NCI-H524 treated with DMSO at 0.1 percent for 48 hours (cell line): ENCODE results near the gene TMEM256.

Experiments
- DNase-seq: peaks from one replicate; lab custom pipeline; 2025; lab: John Stamatoyannopoulos, UW

The TMEM256 gene

GRCh38 chr17:7407485-7408251, 3.8 kb upstream of the TMEM256 start, which contains the start of gene NLGN2:
Gene NLGN2, plus strand, starts transcription at chr17:7407845. Its CDS starts 411 bp downstream, at chr17:7408256.
- no peak for DNase-seq

DNA sequence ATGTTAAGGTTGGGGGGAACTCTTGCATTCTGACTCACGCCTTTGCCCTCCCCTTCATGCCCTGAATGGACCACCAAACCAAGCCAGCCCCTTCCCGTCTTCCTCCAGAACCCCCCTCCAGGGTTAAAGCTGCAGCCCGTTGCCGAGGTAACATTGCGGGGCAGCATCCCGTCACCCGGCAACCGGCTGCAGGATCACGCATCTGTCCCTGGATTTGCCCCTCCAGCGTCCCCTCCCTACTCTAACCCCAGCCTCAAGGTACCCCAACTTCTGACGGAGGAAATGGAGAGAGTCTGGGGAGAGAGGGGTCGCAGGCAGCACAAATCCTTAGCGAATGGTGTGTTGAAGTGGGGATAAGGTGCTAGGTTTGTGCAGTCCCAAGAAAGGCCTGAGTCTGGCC, 3.2 kb upstream of the TMEM256 start:
- no peak for DNase-seq

GRCh38 chr17:7406235-7406825, 2.4 kb upstream of the TMEM256 start:
- no peak for DNase-seq

DNA sequence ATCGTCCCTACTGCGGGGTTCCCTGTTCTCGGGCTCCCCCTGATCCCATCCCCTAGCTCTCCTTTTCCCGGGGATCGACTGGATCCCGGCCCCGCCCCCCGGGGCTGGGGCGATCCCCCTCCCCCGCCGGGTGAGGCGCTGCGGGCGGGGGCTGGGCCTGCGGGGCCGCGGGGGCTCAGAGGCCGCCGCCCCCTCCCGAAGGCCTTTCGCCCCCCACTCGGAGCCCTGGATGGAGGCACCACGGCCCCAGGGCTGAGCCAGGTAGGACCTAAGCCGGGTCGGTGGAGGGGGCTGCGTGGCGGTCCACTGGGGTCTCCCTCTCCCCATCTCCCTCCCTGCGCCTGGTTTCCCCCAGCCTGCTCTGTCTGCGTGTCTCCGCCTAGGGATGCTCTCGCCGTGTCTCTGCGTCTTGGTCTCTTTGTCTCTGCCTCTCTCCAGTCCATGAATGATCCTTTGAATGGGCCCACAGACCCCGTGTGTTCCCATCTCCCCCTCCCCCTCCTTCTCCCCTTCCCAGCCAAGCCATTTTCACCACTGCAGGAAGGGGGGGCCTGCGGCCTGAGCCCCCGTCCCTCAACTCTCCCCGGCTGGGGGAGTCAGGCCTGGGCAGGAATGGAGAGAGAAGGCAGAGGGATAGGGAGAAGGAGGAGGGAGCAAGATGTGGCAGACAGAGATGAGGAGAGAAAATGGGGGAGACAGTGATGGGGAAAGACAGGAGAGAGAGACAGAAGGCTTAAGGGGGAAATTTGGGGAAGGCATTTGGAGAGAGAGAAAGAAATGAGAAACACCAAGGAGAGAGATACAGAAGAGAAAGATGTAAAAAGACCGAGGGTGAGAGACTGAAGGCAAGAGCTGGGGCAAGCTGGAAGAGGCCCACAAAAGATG, 1.7 kb upstream of the TMEM256 start:
- DNase-seq: no peak

GRCh38 chr17:7404737-7405349, 946 bp upstream of the TMEM256 start:
- no peak for DNase-seq

GRCh38 chr17:7403727-7403976, 245 bp downstream of the TMEM256 start:
- no peak for DNase-seq

DNA sequence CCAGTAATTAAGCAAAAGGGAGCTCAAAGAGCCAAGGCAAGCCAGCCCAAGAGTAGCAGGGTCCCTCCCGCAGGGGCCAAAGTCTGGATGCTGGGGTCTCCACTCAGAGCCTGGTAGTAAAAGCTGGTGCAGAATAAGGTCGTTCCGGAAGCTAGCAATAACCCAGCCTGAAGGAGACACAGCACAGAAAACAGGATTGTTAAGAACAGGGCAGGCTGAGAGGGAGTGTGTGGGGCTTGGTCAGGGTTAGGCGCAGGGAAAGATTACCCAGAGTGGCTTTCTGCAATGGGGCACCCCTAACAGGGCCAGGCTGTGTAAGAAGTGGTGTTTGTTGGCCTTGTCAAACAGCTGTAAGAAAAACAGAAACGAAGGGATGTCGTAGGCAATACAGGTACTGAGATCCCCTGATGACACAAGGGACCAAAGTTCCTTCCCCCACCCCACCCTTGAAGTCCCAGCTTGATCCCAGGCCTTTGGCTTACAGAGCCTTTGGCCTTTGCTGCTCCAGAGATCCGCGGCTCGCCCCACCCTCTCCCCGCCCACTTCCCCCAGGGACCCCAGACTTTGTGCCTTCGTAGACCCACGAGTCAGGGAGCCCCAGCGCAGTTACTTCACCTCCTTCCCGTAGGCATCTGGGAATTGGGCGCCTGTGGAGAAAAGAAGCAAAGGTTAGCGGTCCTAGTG, 712 bp downstream of the TMEM256 start:
- DNase-seq: no peak

GRCh38 chr17:7398612-7399011, 5.3 kb downstream of the TMEM256 start:
- DNase-seq: no peak

DNA sequence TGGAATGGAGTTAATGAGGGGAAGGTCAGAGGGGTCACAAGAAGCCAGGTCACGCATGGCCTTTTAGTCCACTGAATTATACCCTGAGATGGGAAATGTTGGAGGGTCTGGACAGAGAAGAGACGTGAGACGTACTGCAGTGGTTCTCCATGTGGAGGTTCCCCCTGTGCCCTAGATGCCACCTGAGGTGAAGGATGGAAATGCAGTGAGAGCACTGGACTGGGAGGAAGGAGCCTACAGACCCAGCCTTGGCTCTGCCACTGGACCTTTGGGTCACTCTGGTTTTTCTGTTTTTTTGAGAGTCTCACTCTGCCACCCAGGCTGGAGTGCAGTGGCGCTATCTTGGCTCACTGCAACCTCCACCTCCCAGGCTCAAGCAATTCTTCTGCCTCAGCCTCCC, 7.8 kb downstream of the TMEM256 start:
- DNase-seq: no peak

- DNase-seq: no peak
Observed at GRCh38 chr17:7394452-7395191, 9.3 kb downstream of the TMEM256 start, which contains the start of gene PLSCR3. Gene PLSCR3, minus strand, starts transcription at chr17:7394525. Its CDS starts 415 bp downstream, at chr17:7394110.

DNA sequence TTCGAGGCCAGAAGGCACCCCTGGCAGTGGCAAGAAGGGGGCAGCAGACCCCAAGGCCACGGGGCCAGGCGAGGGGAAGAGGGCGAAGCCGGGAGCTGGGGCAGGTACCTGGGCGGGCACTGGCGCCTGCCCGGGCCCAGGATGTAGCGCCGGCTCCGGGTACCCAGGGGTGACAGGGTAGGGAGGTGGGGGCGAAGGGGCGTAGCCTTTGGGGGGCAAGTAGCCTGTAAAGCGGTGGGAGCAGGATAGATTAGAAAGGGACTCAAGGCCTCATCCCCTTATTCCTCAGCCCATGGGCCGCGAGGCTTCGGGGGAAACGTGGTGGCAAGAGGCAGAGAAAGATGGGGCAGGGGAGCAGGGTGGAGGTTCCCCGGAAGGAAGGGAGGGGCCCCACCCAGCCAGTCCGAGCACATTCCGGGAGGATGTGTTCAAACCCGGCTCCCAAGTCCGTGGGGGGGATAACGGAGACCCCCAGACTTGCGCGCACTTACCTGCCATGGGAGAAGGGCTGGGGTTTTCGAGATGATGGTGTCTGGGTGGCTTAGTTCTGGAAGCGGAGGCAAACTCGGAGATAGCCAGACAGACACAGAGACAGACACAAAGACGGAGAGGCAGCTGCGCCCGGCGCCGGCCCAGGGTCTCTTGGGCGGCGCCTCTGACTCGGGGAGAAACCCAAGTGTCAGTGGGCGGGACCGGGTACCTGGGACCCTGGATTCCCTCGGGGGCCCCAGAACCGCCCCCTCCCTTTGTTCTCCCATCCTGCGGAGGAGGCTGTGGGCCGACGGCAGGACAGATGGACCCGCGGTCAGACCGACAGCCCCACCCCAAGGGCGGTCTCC, 10.1 kb downstream of the TMEM256 start:
- no peak for DNase-seq

DNA sequence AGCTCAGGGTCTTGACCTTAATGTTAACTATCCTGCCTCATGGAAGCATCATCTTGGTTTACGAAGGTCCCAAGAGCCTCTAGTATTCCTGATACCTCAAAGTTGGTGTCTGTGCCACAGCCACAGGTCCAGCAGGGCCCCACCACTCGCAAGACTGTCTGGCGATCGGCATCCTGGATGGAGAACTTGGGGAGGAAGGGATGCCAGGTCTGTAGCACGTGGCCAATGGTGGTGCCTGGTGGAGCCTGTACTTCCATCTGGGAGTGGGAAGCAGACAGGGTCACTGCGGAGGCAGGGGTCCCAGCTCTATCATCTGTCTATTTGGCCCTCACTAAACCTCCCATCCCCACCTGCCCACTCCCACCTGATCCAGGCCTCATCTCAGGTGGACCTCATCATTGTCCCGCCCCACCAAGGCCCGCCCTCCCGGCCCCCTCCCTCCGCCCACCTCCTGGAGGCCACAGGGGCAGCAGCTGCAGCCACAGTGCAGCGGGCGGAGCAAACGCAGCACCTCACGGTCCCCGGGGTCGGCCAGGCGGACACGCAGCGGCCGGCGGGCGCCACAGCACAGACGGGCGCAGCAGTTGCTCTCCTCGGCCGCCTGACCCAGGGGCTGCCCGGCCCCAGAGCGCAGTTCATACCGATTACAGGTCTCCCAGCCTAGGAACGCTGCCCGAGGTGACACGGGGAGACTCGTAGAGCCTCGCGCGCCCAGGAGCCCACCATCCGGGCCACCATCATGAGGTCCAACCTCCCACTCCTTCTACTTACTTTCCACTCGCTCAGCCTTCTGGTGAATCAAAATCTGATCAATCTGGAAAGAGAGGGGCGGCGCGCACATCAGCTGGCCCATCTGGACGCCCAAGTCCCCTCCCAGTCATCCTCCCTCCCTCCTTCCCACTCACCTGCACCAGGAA, 10.9 kb downstream of the TMEM256 start:
- no peak for DNase-seq

GRCh38 chr17:7391307-7391706, 12.6 kb downstream of the TMEM256 start:
- no peak for DNase-seq

DNA sequence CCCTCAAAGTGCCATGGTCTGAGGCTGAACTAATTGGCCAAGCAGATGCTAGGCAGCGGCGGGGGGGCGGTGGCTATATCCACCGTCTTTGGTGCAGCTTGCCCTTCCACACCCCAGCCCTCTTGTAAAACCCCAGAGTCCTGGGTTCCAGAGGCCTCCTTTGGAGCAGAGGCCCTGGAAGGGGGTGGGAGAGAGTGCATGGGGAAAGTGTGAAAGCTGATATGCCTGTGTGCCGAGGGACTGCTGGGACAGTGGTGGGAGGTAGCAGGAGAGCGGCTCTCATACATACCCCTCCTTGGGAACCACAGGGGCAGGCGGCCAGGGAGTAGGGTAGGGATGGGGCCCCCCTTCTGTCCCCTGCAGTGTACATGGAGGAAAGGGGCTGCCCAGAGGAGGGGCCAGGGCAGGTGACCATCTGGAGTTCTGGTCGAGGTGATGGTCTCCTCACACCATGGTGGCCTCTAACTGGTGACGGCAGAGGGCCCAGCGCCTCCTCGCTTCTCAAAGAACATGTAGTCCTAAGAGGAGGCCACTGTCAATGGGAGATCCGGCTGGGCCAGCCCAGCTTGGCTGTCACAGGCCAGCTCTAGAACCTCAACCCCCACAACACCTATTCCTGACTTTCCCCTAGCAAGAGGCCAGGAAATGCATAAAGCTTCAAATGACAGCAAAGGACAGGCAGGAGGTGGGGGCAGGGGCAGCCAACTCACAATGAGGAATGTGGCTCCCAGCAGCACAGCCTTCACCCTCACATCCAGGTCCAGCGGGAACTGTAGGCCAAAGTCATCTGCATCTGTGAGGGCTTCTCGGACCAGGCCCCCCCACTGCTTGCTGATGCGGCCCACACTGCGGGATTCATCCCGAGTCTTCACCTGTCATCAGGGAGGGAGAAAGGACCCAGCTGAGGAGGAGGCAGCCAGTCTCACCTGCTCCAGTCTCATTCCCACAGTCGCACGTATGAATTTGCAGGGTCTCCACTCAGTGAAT, 13.7 kb downstream of the TMEM256 start:
- no peak for DNase-seq

GRCh38 chr17:7388856-7389255, 15.0 kb downstream of the TMEM256 start:
- no peak for DNase-seq

- no peak for DNase-seq
Observed at GRCh38 chr17:7384489-7385081, 19.3 kb downstream of the TMEM256 start.

- no peak for DNase-seq
Observed at GRCh38 chr17:7383742-7384488, 20.0 kb downstream of the TMEM256 start.
